GM18868 (cell line): Measurements from ENCODE around the gene MAP4K3.
"Not testable (repeated sequence)": the region's sequence is repeated elsewhere in the genome, so short reads cannot be mapped to it uniquely, and the experiment has no call there.

Experiments used
- ATAC-seq: cut with Tn5 transposase; IDR thresholded peaks from one replicate; pipeline ENCODE4 v1.9.1; 2021; ENCODE audit warnings: mild to moderate bottlenecking, moderate library complexity; ENCODE audit not compliant: unreplicated experiment

The MAP4K3 gene

DNA sequence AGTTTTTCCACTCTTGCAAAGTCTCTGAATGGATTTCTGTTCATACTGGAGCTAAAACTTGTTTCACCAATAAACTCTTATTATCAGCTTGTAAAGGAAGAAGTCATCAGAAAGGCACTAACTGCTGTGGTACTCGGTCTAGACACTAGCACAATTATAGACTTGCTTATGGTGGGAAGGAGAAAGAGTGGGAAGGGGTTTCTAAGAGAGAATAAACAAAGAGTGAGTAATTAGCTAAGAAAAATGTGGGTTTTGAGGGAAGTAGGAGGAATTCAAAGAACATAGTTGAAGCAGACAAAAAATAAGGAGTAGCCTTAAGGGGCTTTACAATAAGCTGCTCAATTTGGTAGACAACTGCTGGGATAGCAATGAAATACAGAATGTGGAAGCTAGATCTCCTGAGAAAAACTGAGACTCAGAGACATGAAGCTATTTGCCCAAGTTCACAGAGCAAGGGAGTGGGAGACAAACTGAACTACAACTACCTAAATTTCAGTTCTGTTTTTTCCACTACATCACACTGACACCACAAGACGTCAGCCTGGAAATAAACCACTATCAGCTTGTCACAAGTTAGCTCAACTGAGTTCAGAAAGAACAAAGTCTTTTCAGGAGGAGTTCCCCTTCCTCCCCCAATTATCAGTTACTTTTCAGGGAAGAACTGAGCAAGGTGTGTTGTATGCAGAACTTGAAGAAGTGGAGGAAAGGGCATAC is 59.7 kb downstream of the MAP4K3 start:
- peak; percentile 92 for ATAC-seq

- no peak for ATAC-seq
These were observed 61.2 kb downstream of the MAP4K3 start for GRCh38 chr2:39375917-39376316.

DNA sequence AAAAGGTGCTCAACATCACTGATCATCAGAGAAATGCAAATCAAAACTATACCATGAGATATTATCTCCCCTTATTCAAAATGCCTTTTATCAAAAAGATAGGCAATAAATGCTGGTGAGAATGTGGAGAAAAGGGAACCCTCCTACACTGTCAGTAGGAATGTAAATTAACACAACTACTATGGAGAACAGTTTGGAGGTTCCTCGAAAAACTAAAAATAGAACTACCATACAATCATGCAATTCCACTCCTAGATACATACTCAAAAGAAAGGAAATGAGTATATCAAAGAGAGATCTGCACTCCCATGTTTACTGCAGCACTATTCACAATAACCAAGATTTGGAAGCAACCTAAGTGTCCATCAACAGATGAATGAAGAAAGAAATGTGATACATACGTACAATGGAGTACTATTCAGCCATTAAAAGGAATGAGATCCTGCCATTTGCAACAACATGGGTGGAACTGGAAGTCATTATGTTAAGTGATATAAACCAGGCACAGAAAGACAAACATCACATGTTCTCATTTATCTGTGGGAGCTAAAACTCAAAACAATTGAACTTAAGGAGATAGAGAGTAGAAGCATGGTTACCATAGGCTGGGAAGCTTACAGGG is 63.8 kb downstream of the MAP4K3 start:
- no peak for ATAC-seq

- ATAC-seq: no peak
These were observed 67.0 kb downstream of the MAP4K3 start for GRCh38 chr2:39370101-39370500.

DNA sequence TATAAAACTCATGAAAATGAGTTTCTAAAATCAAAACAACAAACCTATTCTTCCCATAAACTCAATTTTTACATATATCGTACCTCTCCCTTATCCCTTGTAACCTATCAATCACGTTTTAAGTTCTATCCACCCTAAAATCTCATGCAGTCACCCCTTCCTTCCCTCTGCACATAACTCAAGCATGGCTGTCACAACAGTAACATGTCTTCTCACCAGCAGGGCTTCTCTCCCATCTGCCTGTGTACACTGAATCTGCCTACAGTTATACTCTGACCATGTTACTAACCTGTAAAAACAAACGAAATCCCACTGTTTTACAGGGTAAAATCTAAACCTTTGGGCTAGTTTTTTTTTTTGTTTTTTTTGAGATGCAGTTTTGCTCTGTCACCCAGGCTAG is 68.2 kb downstream of the MAP4K3 start:
- ATAC-seq: peak; percentile 48

- no peak for ATAC-seq
These were observed 68.7 kb downstream of the MAP4K3 start for GRCh38 chr2:39368376-39368775.

DNA sequence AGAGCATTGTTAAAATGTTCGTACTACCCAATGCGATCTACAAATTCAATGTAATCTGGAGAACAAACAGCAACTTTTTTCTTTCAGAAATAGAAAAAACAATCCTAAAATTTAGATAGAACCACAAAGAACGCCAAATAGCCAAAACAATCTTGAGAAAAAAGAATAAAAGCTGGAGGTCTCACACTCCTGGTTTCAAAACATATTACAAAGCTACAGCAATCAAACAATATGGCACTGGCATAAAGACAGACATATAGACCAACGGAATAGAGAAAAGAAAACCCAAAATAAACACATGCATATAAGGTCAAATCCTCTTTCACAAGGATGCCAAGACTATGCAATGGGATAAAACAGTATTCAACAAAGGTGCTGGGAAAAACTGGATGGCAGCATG is 74.5 kb downstream of the MAP4K3 start:
- no peak for ATAC-seq

- ATAC-seq: no peak
These were observed 75.6 kb downstream of the MAP4K3 start for GRCh38 chr2:39361511-39361910.

GRCh38 chr2:39360342-39360741 is 76.7 kb downstream of the MAP4K3 start:
- not testable (repeated sequence) for ATAC-seq

DNA sequence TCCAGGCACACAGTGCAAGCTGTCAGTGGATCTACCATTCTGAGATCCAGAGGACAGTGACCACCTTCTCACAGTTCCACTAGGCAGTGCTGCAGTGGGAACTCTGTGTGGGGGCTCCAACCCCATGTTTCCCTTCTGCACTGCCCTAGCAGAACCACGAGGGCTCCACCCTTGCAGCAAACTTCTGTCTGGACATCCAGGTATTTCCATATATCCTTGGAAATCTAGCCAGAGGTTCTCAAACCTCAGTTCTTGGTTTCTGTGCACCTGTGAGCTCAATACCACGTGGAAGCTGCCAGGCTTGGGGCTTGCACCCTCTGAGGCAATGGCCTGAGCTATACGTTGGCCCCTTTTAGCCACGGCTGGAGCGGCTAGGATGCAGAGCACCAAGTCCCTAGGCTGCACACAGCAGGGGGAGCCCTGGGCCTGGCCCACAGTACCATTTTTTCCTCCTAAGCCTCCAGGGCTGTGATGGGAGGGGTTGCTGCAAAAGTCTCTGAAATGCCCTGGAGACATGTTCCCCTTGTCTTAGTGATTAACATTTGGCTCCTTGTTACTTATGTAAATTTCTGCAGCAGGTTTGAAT is 77.5 kb downstream of the MAP4K3 start:
- no peak for ATAC-seq

DNA sequence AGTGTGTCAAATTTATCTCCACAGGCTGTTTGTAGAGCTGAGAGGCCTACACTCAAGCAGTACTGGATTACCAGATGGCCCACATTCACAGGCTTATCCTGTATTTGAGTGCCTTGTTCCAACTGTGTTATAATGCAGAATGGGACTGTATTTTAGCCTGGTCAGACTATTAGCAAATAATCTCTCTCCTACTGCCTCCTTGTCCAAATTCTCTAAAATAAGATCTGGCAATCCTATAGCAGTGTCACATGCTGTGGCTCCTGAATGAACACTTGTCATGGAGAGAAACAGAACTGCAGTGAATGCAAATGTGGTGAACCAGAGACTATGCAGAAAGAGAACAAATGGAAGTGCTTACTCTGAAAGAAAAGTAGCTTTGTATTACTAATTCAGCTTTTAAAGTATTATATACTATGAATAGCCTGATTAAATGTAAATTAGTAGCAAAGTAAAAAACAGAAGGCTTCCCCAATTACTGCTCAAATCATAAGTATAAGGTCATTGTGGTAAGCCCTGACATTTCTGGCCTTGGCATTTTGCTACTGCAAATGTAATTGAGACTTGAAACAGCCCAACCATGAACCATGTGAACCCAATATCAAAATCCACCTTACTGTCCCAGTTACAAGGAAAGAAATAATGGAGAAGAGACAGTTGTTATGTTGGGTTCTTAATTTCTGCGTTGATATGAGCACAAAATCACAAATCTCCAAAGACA is 80.0 kb downstream of the MAP4K3 start:
- ATAC-seq: no peak

DNA sequence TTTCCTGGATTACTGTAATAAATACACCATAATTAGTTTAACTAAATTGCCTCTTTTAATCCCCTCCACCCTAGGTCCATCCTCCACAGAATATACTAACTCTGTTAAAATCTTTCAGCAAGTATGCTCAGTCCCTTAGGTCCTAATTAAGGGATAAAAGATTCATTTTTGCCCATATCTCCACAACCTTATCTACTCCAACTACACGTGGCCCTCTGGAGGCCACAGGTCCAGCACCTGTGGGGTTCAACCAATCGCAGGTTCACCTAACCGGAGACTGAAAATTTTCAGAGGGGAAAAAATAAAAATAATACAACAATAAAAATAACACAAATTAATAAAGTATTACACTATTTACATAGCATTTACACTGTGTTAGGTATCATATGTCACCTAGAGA is 86.4 kb downstream of the MAP4K3 start:
- ATAC-seq: no peak

GRCh38 chr2:39338502-39338901 is 98.6 kb downstream of the MAP4K3 start:
- no peak for ATAC-seq

DNA sequence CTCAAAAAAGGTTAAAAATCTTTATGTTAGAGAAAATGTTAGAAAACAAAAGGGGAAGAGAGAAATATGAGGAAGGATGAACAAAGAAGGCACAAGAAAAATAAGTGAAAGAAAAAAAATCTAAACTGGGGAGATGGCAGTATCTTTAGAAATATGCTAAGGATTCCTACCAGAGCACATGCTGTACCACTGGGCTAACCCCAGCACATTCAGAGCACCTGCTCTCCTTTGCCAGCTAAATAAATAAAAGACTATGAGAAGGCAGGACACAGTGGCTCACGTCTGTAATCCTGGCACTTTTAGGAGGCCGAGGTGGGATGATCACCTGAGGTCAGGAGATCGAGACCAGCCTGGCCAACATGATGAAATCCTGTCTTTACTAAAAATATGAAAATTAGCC is 101.2 kb downstream of the MAP4K3 start:
- ATAC-seq: no peak

GRCh38 chr2:39334978-39335377 is 102.1 kb downstream of the MAP4K3 start:
- ATAC-seq: no peak

- ATAC-seq: no peak
These were observed 102.6 kb downstream of the MAP4K3 start for GRCh38 chr2:39334529-39334928.

- ATAC-seq: no peak
These were observed 110.4 kb downstream of the MAP4K3 start for GRCh38 chr2:39326644-39327043.

GRCh38 chr2:39325966-39326365 is 111.1 kb downstream of the MAP4K3 start:
- ATAC-seq: no peak

DNA sequence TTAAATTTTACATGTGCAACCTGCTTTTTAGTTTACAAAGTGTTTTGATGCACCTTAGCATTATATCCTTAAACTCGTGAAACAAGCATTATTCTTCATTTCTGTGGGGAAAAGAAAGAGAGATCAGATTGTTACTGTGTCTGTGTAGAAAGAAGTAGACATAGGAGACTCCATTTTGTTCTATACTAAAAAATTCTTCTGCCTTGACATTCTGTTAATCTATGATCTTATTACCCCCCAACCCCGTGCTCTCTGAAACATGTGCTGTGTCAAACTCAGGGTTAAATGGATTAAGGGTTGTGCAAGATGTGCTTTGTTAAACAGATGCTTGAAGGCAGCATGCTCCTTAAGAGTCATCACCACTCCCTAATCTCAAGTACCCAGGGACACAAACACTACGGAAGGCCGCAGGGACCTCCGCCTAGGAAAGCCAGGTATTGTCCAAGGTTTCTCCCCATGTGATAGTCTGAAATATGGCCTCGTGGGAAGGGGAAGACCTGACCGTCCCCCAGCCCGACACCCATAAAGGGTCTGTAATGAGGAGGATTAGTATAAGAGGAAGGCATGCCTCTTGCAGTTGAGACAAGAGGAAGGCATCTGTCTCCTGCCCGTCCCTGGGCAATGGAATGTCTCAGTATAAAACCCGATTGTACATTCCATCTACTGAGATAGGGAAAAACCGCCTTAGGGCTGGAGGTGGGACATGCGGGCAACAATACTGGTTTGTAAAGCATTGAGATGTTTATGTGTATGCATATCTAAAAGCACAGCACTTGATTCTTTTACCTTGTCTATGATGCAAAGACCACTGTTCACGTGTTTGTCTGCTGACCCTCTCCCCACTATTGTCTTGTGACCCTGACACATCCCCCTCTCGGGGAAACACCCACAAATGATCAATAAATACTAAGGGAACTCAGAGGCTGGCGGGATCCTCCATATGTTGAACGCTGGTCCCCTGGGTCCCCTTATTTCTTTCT is 115.7 kb downstream of the MAP4K3 start:
- ATAC-seq: not testable (repeated sequence)

DNA sequence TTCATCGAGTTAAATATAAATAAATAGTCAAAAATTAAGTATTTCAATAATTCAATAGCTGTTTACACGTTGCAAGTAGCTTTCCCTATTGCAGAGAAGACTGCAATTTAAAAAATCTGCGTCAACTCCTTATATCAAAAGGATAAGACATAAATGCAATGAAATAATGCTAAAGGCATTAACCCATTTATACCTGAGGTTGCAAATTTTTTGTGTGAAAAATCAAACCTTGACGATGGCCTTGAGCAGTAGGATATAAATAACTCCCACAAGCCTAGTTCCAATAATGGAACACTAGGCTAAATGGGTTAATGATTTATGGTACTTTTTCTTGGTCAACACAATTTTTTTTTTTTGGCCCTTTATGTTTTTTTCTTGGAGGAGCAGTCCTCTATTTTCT is 116.9 kb downstream of the MAP4K3 start:
- no peak for ATAC-seq

- ATAC-seq: no peak
These were observed 123.5 kb downstream of the MAP4K3 start for GRCh38 chr2:39313575-39313974.
